ENCODE data around the gene MET. TPM values are rescaled to one million over a fixed set of nuclear protein-coding genes. Genes with fewer than 3 reads are reported as not detected.

The MET gene
- total and polyA plus RNA-seq, 2 donors (not counting 3 experiments of a cell fraction or from before 2014, with no cell fraction given), result 21.1 to 44.5 TPM

- FAIRE-seq, result peak; percentile 78
- no peak overlapping the region for H3K9ac ChIP-seq (replicated peaks; ENCODE audit: extremely low read depth, insufficient read depth, low read length)
- ChIA-PET POLR2A (interaction anchor here (1.4 kb wide), 1 partner anchor 10 kb away, joined by 5 read pairs; no protein-coding TSS in a partner anchor), CTCF (interaction anchor here (0.8 to 3.1 kb wide), 13 partner anchors 10 to 135 kb away, joined by 3 to 18 read pairs (median 4); partner anchors contain the start of gene MET)
- peak overlapping the region; percentile 53 for H3K4me2 ChIP-seq (ENCODE audit: insufficient read depth, low read length)
- no peak overlapping the region for H3K27ac ChIP-seq (ENCODE audit: insufficient read depth, low read depth, low read length)
- no peaks in the 10 kb centered on the region for H3K36me3 ChIP-seq (ENCODE audit: control insufficient read depth in 2 of 2, extremely low read depth in 1 of 2, insufficient read depth in 2 of 2, low read length in 2 of 2)
- no peak overlapping the region for H3K4me3 ChIP-seq (replicated peaks in 1 of 3; ENCODE audit: insufficient read depth in 1 of 3, low read depth in 1 of 3, low read length in 3 of 3)
- BruUV-seq (replicated peaks), result no TSS peak
- dilution Hi-C loops (cut with MboI; ENCODE audit: extremely low pct_ligation_motif_present, low sequenced_read_pairs) (no loop called here), intact Hi-C loops (cut with micrococcal nuclease) (no loop called here)
- DNase-seq (ENCODE audit: low read depth, low spot score), result no peak
- H2AFZ ChIP-seq (ENCODE audit: low read depth, low read length), result no peak overlapping the region
- no peaks in the 10 kb centered on the region for H3K9me3 ChIP-seq (replicated peaks; ENCODE audit: control insufficient read depth, insufficient read depth, low read length)
- no peaks in the 10 kb centered on the region for H3K9me1 ChIP-seq (replicated peaks; ENCODE audit: control insufficient read depth, extremely low read depth, insufficient read depth, low read length)
- TF ChIP-seq FOS (IDR thresholded peaks at IDR 0.05; ENCODE audit: borderline replicate concordance, insufficient read depth, low read length), result no peak
- no peak for TF ChIP-seq GATA2 (IDR thresholded peaks at IDR 0.05; ENCODE audit: insufficient read depth, insufficient read length, low read depth, low read length)
- TF ChIP-seq POLR2AphosphoS5 (IDR thresholded peaks at IDR 0.05; ENCODE audit: insufficient read depth, low read depth, low read length), result no peak
- TF ChIP-seq MYC (IDR thresholded peaks at IDR 0.05; ENCODE audit: low read depth, low read length), result no peak
- TF ChIP-seq POLR2A (IDR thresholded peaks at IDR 0.05; ENCODE audit: low read depth, low read length), result no peak
- TF ChIP-seq, protein P1, sequence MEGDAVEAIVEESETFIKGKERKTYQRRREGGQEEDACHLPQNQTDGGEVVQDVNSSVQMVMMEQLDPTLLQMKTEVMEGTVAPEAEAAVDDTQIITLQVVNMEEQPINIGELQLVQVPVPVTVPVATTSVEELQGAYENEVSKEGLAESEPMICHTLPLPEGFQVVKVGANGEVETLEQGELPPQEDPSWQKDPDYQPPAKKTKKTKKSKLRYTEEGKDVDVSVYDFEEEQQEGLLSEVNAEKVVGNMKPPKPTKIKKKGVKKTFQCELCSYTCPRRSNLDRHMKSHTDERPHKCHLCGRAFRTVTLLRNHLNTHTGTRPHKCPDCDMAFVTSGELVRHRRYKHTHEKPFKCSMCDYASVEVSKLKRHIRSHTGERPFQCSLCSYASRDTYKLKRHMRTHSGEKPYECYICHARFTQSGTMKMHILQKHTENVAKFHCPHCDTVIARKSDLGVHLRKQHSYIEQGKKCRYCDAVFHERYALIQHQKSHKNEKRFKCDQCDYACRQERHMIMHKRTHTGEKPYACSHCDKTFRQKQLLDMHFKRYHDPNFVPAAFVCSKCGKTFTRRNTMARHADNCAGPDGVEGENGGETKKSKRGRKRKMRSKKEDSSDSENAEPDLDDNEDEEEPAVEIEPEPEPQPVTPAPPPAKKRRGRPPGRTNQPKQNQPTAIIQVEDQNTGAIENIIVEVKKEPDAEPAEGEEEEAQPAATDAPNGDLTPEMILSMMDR (IDR thresholded peaks at IDR 0.05; ENCODE audit: extremely low read depth in 1 of 2, insufficient read depth in 1 of 2, low read depth in 1 of 2, low read length in 2 of 2), result no peak
- no peak for TF ChIP-seq EZH2 (IDR thresholded peaks at IDR 0.05; ENCODE audit: borderline replicate concordance, low read depth, low read length, severe bottlenecking)
- TF ChIP-seq MAX (IDR thresholded peaks at IDR 0.05; ENCODE audit: insufficient read depth, insufficient read length), result no peak
- TF ChIP-seq JUN (IDR thresholded peaks at IDR 0.05; ENCODE audit: borderline replicate concordance, insufficient read depth, insufficient read length, low read depth), result no peak
- no peaks in the 10 kb centered on the region for H3K27me3 ChIP-seq (ENCODE audit: control insufficient read depth in 2 of 2, insufficient read depth in 2 of 2, low read length in 2 of 2)
- H4K20me1 ChIP-seq (replicated peaks; ENCODE audit: control insufficient read depth, extremely low read depth, insufficient read depth, low read length), result no peaks in the 10 kb centered on the region
- H3K79me2 ChIP-seq (ENCODE audit: control insufficient read depth, insufficient read depth, low read length), result no peaks in the 10 kb centered on the region
- peaks cover 17% of the 10 kb centered on the region for H3K4me1 ChIP-seq (ENCODE audit: control insufficient read depth, extremely low read depth, insufficient read depth, low read length)
Observed at GRCh38 chr7:116726713-116727431, 54.9 kb downstream of the MET start.

Measured in endothelial cell of umbilical vein (primary cell).